Stimulated activated CD4-positive, alpha-beta T cell treated with anti-CD3 and anti-CD28 coated beads, Interleukin-12 subunit alpha, Interleukin-12 subunit beta, amount 100 ng/mL, for 24 hours (primary cell): Measurements from ENCODE around the gene MAGEF1.

Experiments used
- DNase-seq, 2 experiments: peaks; one replicate each; pipeline ENCODE4 v3.0.0-alpha.2; 2020; ENCODE audit warnings: low read depth in 2 of 2

MAGEF1 gene

GRCh38 chr3:184690192-184690883 is 21.5 kb downstream of the MAGEF1 start:
- no peak for DNase-seq

GRCh38 chr3:184688882-184689271 is 23.0 kb downstream of the MAGEF1 start:
- DNase-seq, result no peak

- no peak for DNase-seq
These were observed 23.5 kb downstream of the MAGEF1 start for GRCh38 chr3:184688251-184688881.

- DNase-seq, result no peak
These were observed 24.4 kb downstream of the MAGEF1 start for GRCh38 chr3:184687363-184688015.

GRCh38 chr3:184685646-184686045 is 26.2 kb downstream of the MAGEF1 start:
- DNase-seq, result no peak

GRCh38 chr3:184685055-184685454 is 26.8 kb downstream of the MAGEF1 start:
- no peak for DNase-seq

GRCh38 chr3:184683900-184684560 is 27.8 kb downstream of the MAGEF1 start:
- no peak for DNase-seq

GRCh38 chr3:184683234-184683633 is 28.6 kb downstream of the MAGEF1 start:
- DNase-seq, result no peak

GRCh38 chr3:184682671-184683070 is 29.2 kb downstream of the MAGEF1 start:
- no peak for DNase-seq

- DNase-seq, result no peak
These were observed 31.2 kb downstream of the MAGEF1 start for GRCh38 chr3:184680385-184681345.

- DNase-seq, result no peak
These were observed 32.6 kb downstream of the MAGEF1 start for GRCh38 chr3:184679056-184679816.

GRCh38 chr3:184678317-184679055 is 33.4 kb downstream of the MAGEF1 start:
- no peak for DNase-seq

- no peak for DNase-seq
These were observed 34.2 kb downstream of the MAGEF1 start for GRCh38 chr3:184677344-184678316.

- no peak for DNase-seq
These were observed 34.9 kb downstream of the MAGEF1 start for GRCh38 chr3:184676927-184677326.

- no peak for DNase-seq
These were observed 37.2 kb downstream of the MAGEF1 start for GRCh38 chr3:184674626-184675025.

- DNase-seq, result no peak
These were observed 38.6 kb downstream of the MAGEF1 start for GRCh38 chr3:184672977-184673870.

GRCh38 chr3:184672335-184672734 is 39.5 kb downstream of the MAGEF1 start:
- DNase-seq, result no peak
